Endothelial cell of umbilical vein (primary cell): ENCODE results near the gene MTCH2.

Source experiments
- CTCF ChIP-seq, 2 donors: IDR thresholded peaks; 1 replicate in 1 of 2; 2 replicates in 1 of 2; pipeline ENCODE4 v1.5.1; 2011; ENCODE audit warnings: low read length in 2 of 2, mild to moderate bottlenecking in 2 of 2, moderate library complexity in 2 of 2, control low read depth in 1 of 2, inconsistent platforms in 1 of 2, low read depth in 1 of 2; ENCODE audit not compliant: insufficient read depth in 1 of 2; ENCODE audit errors: extremely low read depth in 1 of 2
- EZH2 ChIP-seq: IDR thresholded peaks from 2 replicates; pipeline ENCODE4 v1.6.1; 2012; ENCODE audit warnings: borderline replicate concordance, low read depth, mild to moderate bottlenecking, moderate library complexity, low read length, inconsistent platforms; ENCODE audit not compliant: severe bottlenecking
- FOS ChIP-seq: IDR thresholded peaks from 2 replicates; pipeline ENCODE4 v1.6.1; 2011; ENCODE audit warnings: mild to moderate bottlenecking, low read length, moderate library complexity, borderline replicate concordance; ENCODE audit not compliant: insufficient read depth
- GATA2 ChIP-seq: IDR thresholded peaks from 2 replicates; pipeline ENCODE4 v1.7.0; 2011; ENCODE audit warnings: low read depth, mild to moderate bottlenecking, moderate library complexity, mixed read lengths, low read length; ENCODE audit not compliant: insufficient read length, insufficient read depth
- JUN ChIP-seq: IDR thresholded peaks from 2 replicates; pipeline ENCODE4 v1.6.1; 2011; ENCODE audit warnings: borderline replicate concordance, low read depth; ENCODE audit not compliant: insufficient read length, insufficient read depth
- MAX ChIP-seq: IDR thresholded peaks from 2 replicates; pipeline ENCODE4 v1.6.1; 2011; ENCODE audit not compliant: insufficient read depth, insufficient read length
- MYC ChIP-seq: IDR thresholded peaks from one replicate; pipeline ENCODE4 v1.6.1; 2011; ENCODE audit warnings: mild to moderate bottlenecking, low read depth, low read length
- POLR2A ChIP-seq: IDR thresholded peaks from 2 replicates; pipeline ENCODE4 v1.6.1; 2012; ENCODE audit warnings: low read depth, mild to moderate bottlenecking, control low read depth, low read length
- POLR2AphosphoS5 ChIP-seq: IDR thresholded peaks from 2 replicates; pipeline ENCODE4 v1.6.1; 2012; ENCODE audit warnings: low read depth, mild to moderate bottlenecking, control low read depth, low read length, moderate library complexity; ENCODE audit not compliant: insufficient read depth

GRCh38 chr11:47626234-47626633 lies 16.1 kb downstream of the MTCH2 start:
- TF ChIP-seq POLR2A (no peak), CTCF (IDR thresholded peaks at IDR 0.05; ENCODE audit: extremely low read depth in 1 of 2, insufficient read depth in 1 of 2, low read depth in 1 of 2, low read length in 2 of 2) (no peak), FOS (no peak), EZH2 (no peak), POLR2AphosphoS5 (no peak), MAX (no peak), GATA2 (no peak), MYC (no peak), JUN (no peak)
